IMR-90 (cell line): Measurements from ENCODE around the gene HSPB6. TPM values are rescaled to one million over a fixed set of nuclear protein-coding genes. Genes with fewer than 3 reads are reported as not detected.
A peak's percentile ranks its signal among the peaks of the same experiment; 100 is the strongest.

Source experiments
- ATAC-seq: fragments of 200-7000 bp; cut with Tn5 transposase; 2 replicates; pipeline ENCODE4 v1.9.1; 2020; ENCODE audit warnings: low read depth, mild to moderate bottlenecking, moderate library complexity
- BruUV-seq: library from RNA; stranded (reverse); fragments of 400-500 nt; replicated peaks from 2 replicates; lab custom pipeline; 2021; lab: Mats Ljungman, UMichigan
- CTCF ChIA-PET: fragments of 300-600 bp; formaldehyde crosslinking; extraction: SDS; loops from one replicate; lab custom pipeline; 2021; ENCODE audit warnings: antibody characterized with exemption; lab: Yijun Ruan, JAX
- POLR2A ChIA-PET: fragments of 300-600 bp; sonication (Branson Sonifier 250); formaldehyde crosslinking; loops from one replicate; lab custom pipeline; 2022; ENCODE audit warnings: antibody characterized with exemption; ENCODE audit not compliant: unreplicated experiment; lab: Charles Lee
- DNase-seq: peaks from one replicate; pipeline ENCODE4 v3.0.0; 2013
- H2AFZ ChIP-seq: replicated peaks from 2 replicates; pipeline ENCODE3; 2013; ENCODE audit warnings: low read length, mild to moderate bottlenecking; ENCODE audit not compliant: poor library complexity
- H2AK5ac ChIP-seq: 2 replicates; pipeline ENCODE4 v1.6.1; 2013; ENCODE audit warnings: low read depth, low read length, inconsistent platforms
- H2AK9ac ChIP-seq: replicated peaks from 2 replicates; pipeline ENCODE3; 2013; ENCODE audit warnings: mild to moderate bottlenecking, low read depth, low read length, moderate library complexity; ENCODE audit not compliant: poor library complexity
- H2BK120ac ChIP-seq: 2 replicates; pipeline ENCODE4 v1.6.1; 2013; ENCODE audit warnings: low read depth, low read length, inconsistent platforms
- H2BK15ac ChIP-seq: 3 replicates; pipeline ENCODE4 v1.6.1; 2013; ENCODE audit warnings: low read depth, low read length, inconsistent platforms
- H2BK20ac ChIP-seq: 2 replicates; pipeline ENCODE4 v1.6.1; 2013; ENCODE audit warnings: low read depth, mild to moderate bottlenecking, inconsistent platforms, low read length, moderate library complexity
- H2BK5ac ChIP-seq: 2 replicates; pipeline ENCODE4 v1.6.1; 2013; ENCODE audit warnings: mild to moderate bottlenecking, low read depth, low read length, inconsistent platforms; ENCODE audit not compliant: poor library complexity, severe bottlenecking
- H3K14ac ChIP-seq: replicated peaks from 2 replicates; pipeline ENCODE4 v1.6.1; 2013; ENCODE audit warnings: low read depth, low read length, inconsistent platforms
- H3K18ac ChIP-seq: 2 replicates; pipeline ENCODE4 v1.6.1; 2013; ENCODE audit warnings: low read depth, low read length, control low read depth
- H3K23ac ChIP-seq: 2 replicates; pipeline ENCODE4 v1.6.1; 2013; ENCODE audit warnings: low read depth, low read length, inconsistent platforms
- H3K27ac ChIP-seq: 2 replicates; pipeline ENCODE4 v1.5.1; 2013; ENCODE audit warnings: mild to moderate bottlenecking, control low read depth, low read length; ENCODE audit not compliant: insufficient read depth
- H3K27me3 ChIP-seq: 2 replicates; pipeline ENCODE4 v1.6.1; 2013; ENCODE audit warnings: low read length; ENCODE audit not compliant: control insufficient read depth, insufficient read depth
- H3K36me3 ChIP-seq: 2 replicates; pipeline ENCODE4 v1.6.1; 2013; ENCODE audit warnings: low read length, mixed read lengths; ENCODE audit not compliant: control insufficient read depth, insufficient read depth
- H3K4ac ChIP-seq: 2 replicates; pipeline ENCODE4 v1.6.1; 2013; ENCODE audit warnings: low read depth, low read length, inconsistent platforms
- H3K4me1 ChIP-seq: 2 replicates; pipeline ENCODE4 v1.6.1; 2013; ENCODE audit warnings: low read length, mixed read lengths; ENCODE audit not compliant: control insufficient read depth, insufficient read depth
- H3K4me2 ChIP-seq: 2 replicates; pipeline ENCODE4 v1.6.1; 2013; ENCODE audit warnings: low read depth, mild to moderate bottlenecking, control low read depth, low read length, moderate library complexity
- H3K4me3 ChIP-seq: 2 replicates; pipeline ENCODE4 v1.5.1; 2013; ENCODE audit warnings: low read depth, mild to moderate bottlenecking, control low read depth, low read length, moderate library complexity; ENCODE audit not compliant: insufficient read depth
- H3K56ac ChIP-seq: 2 replicates; pipeline ENCODE4 v1.6.1; 2013; ENCODE audit warnings: low read length, inconsistent platforms; ENCODE audit not compliant: insufficient read depth; ENCODE audit errors: extremely low read depth
- H3K79me1 ChIP-seq, 2 experiments: 2 replicates each; pipeline ENCODE4 v1.6.1; 2013; ENCODE audit warnings: low read length in 2 of 2, inconsistent platforms in 1 of 2, low read depth in 1 of 2
- H3K9ac ChIP-seq: 2 replicates; pipeline ENCODE4 v1.6.1; 2013; ENCODE audit warnings: low read depth, low read length, control low read depth
- H3K9me1 ChIP-seq: 2 replicates; pipeline ENCODE4 v1.6.1; 2013; ENCODE audit warnings: low read length, inconsistent platforms; ENCODE audit not compliant: insufficient read depth
- H3K9me3 ChIP-seq: 2 replicates; pipeline ENCODE4 v1.6.1; 2013; ENCODE audit warnings: low read length; ENCODE audit not compliant: control insufficient read depth, insufficient read depth
- H4K20me1 ChIP-seq: 2 replicates; pipeline ENCODE4 v1.6.1; 2013; ENCODE audit warnings: low read length, inconsistent platforms; ENCODE audit not compliant: insufficient read depth
- H4K5ac ChIP-seq: 2 replicates; pipeline ENCODE4 v1.6.1; 2013; ENCODE audit warnings: mild to moderate bottlenecking, low read depth, low read length, control low read depth
- H4K8ac ChIP-seq, 2 experiments: 2 replicates each; pipeline ENCODE4 v1.6.1; 2013; ENCODE audit warnings: low read depth in 2 of 2, low read length in 2 of 2, control low read depth in 1 of 2, inconsistent platforms in 1 of 2
- H4K91ac ChIP-seq: 2 replicates; pipeline ENCODE4 v1.6.1; 2013; ENCODE audit warnings: low read depth, low read length, inconsistent platforms; ENCODE audit not compliant: insufficient read depth
- BHLHE40 ChIP-seq: fragments of 150-350 bp; IDR thresholded peaks from 2 replicates; pipeline ENCODE4 v1.6.1; 2016; ENCODE audit warnings: mild to moderate bottlenecking, low read depth, low read length
- CEBPB ChIP-seq: IDR thresholded peaks from 2 replicates; pipeline ENCODE4 v1.6.1; 2012; ENCODE audit warnings: low read depth, low read length, improper control_type of control experiment
- CTCF ChIP-seq: conservative IDR thresholded peaks from 2 replicates; pipeline ENCODE4 v1.5.1; 2012; ENCODE audit warnings: mild to moderate bottlenecking, low read depth, low read length, improper control_type of control experiment
- ELK1 ChIP-seq: fragments of 150-350 bp; IDR thresholded peaks from 2 replicates; pipeline ENCODE4 v1.6.1; 2016; ENCODE audit warnings: low read depth, mild to moderate bottlenecking, low read length, moderate library complexity, borderline replicate concordance
- FOS ChIP-seq: fragments of 150-350 bp; IDR thresholded peaks from 2 replicates; pipeline ENCODE4 v1.6.1; 2016; ENCODE audit warnings: low read depth, low read length
- MAFK ChIP-seq: IDR thresholded peaks from 2 replicates; pipeline ENCODE4 v1.6.1; 2012; ENCODE audit warnings: low read depth, low read length, improper control_type of control experiment
- MAZ ChIP-seq: IDR thresholded peaks from 2 replicates; pipeline ENCODE4 v1.6.1; 2012; ENCODE audit warnings: low read depth, mild to moderate bottlenecking, low read length, improper control_type of control experiment, moderate library complexity, borderline replicate concordance
- MXI1 ChIP-seq: IDR thresholded peaks from 2 replicates; pipeline ENCODE4 v1.6.1; 2012; ENCODE audit warnings: low read depth, mild to moderate bottlenecking, low read length, moderate library complexity, borderline replicate concordance
- POLR2A ChIP-seq: IDR thresholded peaks from 2 replicates; pipeline ENCODE4 v1.6.1; 2012; ENCODE audit warnings: mild to moderate bottlenecking, low read depth, low read length
- RAD21 ChIP-seq: IDR thresholded peaks from 2 replicates; pipeline ENCODE4 v1.6.1; 2012; ENCODE audit warnings: low read length, improper control_type of control experiment
- RCOR1 ChIP-seq: IDR thresholded peaks from 2 replicates; pipeline ENCODE4 v1.6.1; 2012; ENCODE audit warnings: mild to moderate bottlenecking, low read length, improper control_type of control experiment; ENCODE audit not compliant: insufficient replicate concordance
- RFX5 ChIP-seq: IDR thresholded peaks from 2 replicates; pipeline ENCODE4 v1.8.0; 2012; ENCODE audit warnings: low read depth, mild to moderate bottlenecking, low read length, moderate library complexity
- WGBS, 2 experiments: methylation state at CpG; one replicate each; pipeline versions ENCODE4 v1.1.5 to v1.1.7; 2013; ENCODE audit warnings: missing lambda C conversion rate in 2 of 2; ENCODE audit not compliant: insufficient read length in 1 of 2; ENCODE audit errors: extremely low coverage in 2 of 2; 5-methylcytosine and 5-hydroxymethylcytosine counted together
- dilution Hi-C: fragments of 300-500 bp; cut with HindIII; formaldehyde crosslinking; loops from one replicate; pipeline ENCODE4 v1.14.3; 2018; ENCODE audit warnings: low sequenced_read_pairs; ENCODE audit not compliant: unreplicated experiment
- in situ Hi-C: fragments of 300-500 bp; cut with MboI; formaldehyde crosslinking; loops from 3 replicates; pipeline ENCODE4 v1.14.3; 2019; ENCODE audit warnings: low sequenced_read_pairs, inconsistent platforms, mixed read lengths
- intact Hi-C: fragments of 100-400 bp; cut with micrococcal nuclease; formaldehyde crosslinking; loops from 2 replicates; pipeline ENCODE4 v1.10.0; 2022
- polyA plus RNA-seq, 3 experiments: library from polyadenylated mRNA; depleted of rRNA; stranded (reverse); fragments of >200 nt; gene quantifications; 2 replicates each; pipeline ENCODE4 v1.2.3, GENCODE V29; 2012; ENCODE audit warnings: low replicate concordance in 1 of 3
- total RNA-seq: library from RNA; depleted of rRNA; stranded (reverse); fragments of >200 nt; gene quantifications from 2 replicates; pipeline ENCODE4 v1.2.3, GENCODE V29; 2012
- TF ChIP-seq, protein P1 (sequence below): fragments of 150-350 bp; IDR thresholded peaks from 2 replicates; pipeline ENCODE4 v1.6.1; 2017; ENCODE audit warnings: mild to moderate bottlenecking, antibody characterized with exemption, low read length, low read depth

The HSPB6 gene
- total and polyA plus RNA-seq, 2 of the 4 experiments (the other 2 are of a cell fraction): 5.7 to 206 TPM

GRCh38 chr19:35755550-35756376, 1.1 kb downstream of the HSPB6 start:
- Histone ChIP-seq H4K91ac (peak overlapping the region; percentile 92), H3K27ac (peak overlapping the region; percentile 97), H3K4ac (peak overlapping the region; percentile 91), H3K4me1 (peaks cover 13% of the 10 kb centered on the region), H3K14ac (peak overlapping the region; percentile 88), H3K4me3 (peak overlapping the region; percentile 50), H4K5ac (peak overlapping the region; percentile 89), H2BK20ac (no peak overlapping the region), H3K18ac (peak overlapping the region; percentile 74), H2AFZ (peak overlapping the region; percentile 96), H2BK15ac (no peak overlapping the region; the same call in 2 of the 3 replicates), H3K4me2 (peak overlapping the region; percentile 93), H3K56ac (peak overlapping the region; percentile 80; the same call in 1 of the 2 replicates), H3K9me3 (no peaks in the 10 kb centered on the region), H4K8ac (peak overlapping the region; percentile 78 to 94), H3K79me1 (peaks cover 32 to 70% of the 10 kb centered on the region in 2 experiments), H3K23ac (peak overlapping the region; percentile 94), H4K20me1 (peaks cover 6% of the 10 kb centered on the region; the same call in 1 of the 2 replicates), H3K36me3 (peaks cover 29% of the 10 kb centered on the region), H3K9ac (peak overlapping the region; percentile 90), H3K27me3 (no peaks in the 10 kb centered on the region), H2BK120ac (peak overlapping the region; percentile 69), H2AK9ac (peak overlapping the region; percentile 95), H2BK5ac (peak overlapping the region; percentile 96), H2AK5ac (peak overlapping the region; percentile 91), H3K9me1 (peaks cover 18% of the 10 kb centered on the region; the same call in 1 of the 2 replicates)
- ATAC-seq (peak; percentile 8), DNase-seq (peak; percentile 55)
- 5% methylated on average over 38 of the region's 74 CpGs; no CpG with 5 or more reads in 1 of the 2 experiments for WGBS, 2 experiments
- intact Hi-C loops (loop anchor here (5.0 kb wide), 1 partner anchor 177 kb away; no protein-coding TSS in a partner anchor), dilution Hi-C loops (no loop called here), in situ Hi-C loops (no loop called here)
- ChIA-PET CTCF (no interaction called here), POLR2A (interaction anchor here (0.6 to 1.0 kb wide), 2 partner anchors 8 to 488 kb away, joined by 4 to 5 read pairs; partner anchors contain the start of gene LIN37)
- no TSS peak for BruUV-seq
- TF ChIP-seq RFX5 (no peak), FOS (no peak), CEBPB (no peak), CTCF (no peak), MAZ (peak; percentile 61; the same call in 1 of the 2 replicates), POLR2A (peak; percentile 1; the same call in 1 of the 2 replicates), BHLHE40 (peak; percentile 17; the same call in 1 of the 2 replicates), RCOR1 (no peak), MXI1 (peak; percentile 88; the same call in 1 of the 2 replicates), MAFK (no peak), ELK1 (no peak), RAD21 (no peak)
- TF ChIP-seq, protein P1, sequence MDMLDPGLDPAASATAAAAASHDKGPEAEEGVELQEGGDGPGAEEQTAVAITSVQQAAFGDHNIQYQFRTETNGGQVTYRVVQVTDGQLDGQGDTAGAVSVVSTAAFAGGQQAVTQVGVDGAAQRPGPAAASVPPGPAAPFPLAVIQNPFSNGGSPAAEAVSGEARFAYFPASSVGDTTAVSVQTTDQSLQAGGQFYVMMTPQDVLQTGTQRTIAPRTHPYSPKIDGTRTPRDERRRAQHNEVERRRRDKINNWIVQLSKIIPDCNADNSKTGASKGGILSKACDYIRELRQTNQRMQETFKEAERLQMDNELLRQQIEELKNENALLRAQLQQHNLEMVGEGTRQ: peak; percentile 19; the same call in 1 of the 2 replicates
